Esophagus muscularis mucosa (tissue), 4 donors: Measurements from ENCODE around the gene LRWD1.
"Not testable (repeated sequence)": the region's sequence is repeated elsewhere in the genome, so short reads cannot be mapped to it uniquely, and the experiment has no call there.

Source experiments
- CTCF ChIP-seq, 3 experiments: fragments of 200-600 bp in 2 of 3; fragments of 450-650 bp in 1 of 3; sonication (generic) in 2 of 3; IDR thresholded peaks; one replicate each; pipeline ENCODE4 v1.5.1; 2017 to 2019; ENCODE audit warnings: antibody characterized with exemption in 3 of 3, mild to moderate bottlenecking in 2 of 3, moderate library complexity in 1 of 3
- EP300 ChIP-seq: sonication (generic); formaldehyde crosslinking; IDR thresholded peaks from one replicate; pipeline ENCODE4 v1.6.1; 2017; ENCODE audit warnings: antibody characterized with exemption
- POLR2AphosphoS5 ChIP-seq, 2 donors: sonication (generic); formaldehyde crosslinking; IDR thresholded peaks; one replicate each; pipeline ENCODE4 v1.6.1; 2017; ENCODE audit warnings: antibody characterized with exemption in 2 of 2

- not testable (repeated sequence) for TF ChIP-seq POLR2AphosphoS5 (IDR thresholded peaks at IDR 0.05); CTCF (IDR thresholded peaks at IDR 0.05); EP300
Measured at GRCh38 chr7:102510575-102510974, 45.8 kb downstream of the LRWD1 start.
